CD4-positive, alpha-beta T cell treated with Interleukin-15 for 4 hours (primary cell): Measurements from ENCODE around the gene SLC18A3.

Experiments used
- DNase-seq: peaks from one replicate; pipeline ENCODE4 v3.0.0-alpha.2; 2020; ENCODE audit warnings: low spot score

The SLC18A3 gene

GRCh38 chr10:49610114-49610457 lies at the start of gene SLC18A3:
SLC18A3 (plus strand) TSS chr10:49610310; CDS start chr10:49610741, 431 bp downstream.
- DNase-seq: no peak

- no peak for DNase-seq
Measured at GRCh38 chr10:49560526-49560925, 49.6 kb upstream of the SLC18A3 start.

GRCh38 chr10:49562893-49563292 lies 47.2 kb upstream of the SLC18A3 start:
- no peak for DNase-seq

GRCh38 chr10:49564461-49565009 lies 45.6 kb upstream of the SLC18A3 start:
- no peak for DNase-seq

GRCh38 chr10:49567810-49568209 lies 42.3 kb upstream of the SLC18A3 start:
- no peak for DNase-seq

GRCh38 chr10:49568235-49568634 lies 41.9 kb upstream of the SLC18A3 start:
- no peak for DNase-seq

- no peak for DNase-seq
Measured at GRCh38 chr10:49569031-49569631, 41.0 kb upstream of the SLC18A3 start.

- DNase-seq: no peak
Measured at GRCh38 chr10:49571388-49571787, 38.7 kb upstream of the SLC18A3 start.

- no peak for DNase-seq
Measured at GRCh38 chr10:49572594-49573114, 37.5 kb upstream of the SLC18A3 start.

- no peak for DNase-seq
Measured at GRCh38 chr10:49575489-49576072, 34.5 kb upstream of the SLC18A3 start.

- no peak for DNase-seq
Measured at GRCh38 chr10:49577182-49577925, 32.8 kb upstream of the SLC18A3 start.

- DNase-seq: no peak
Measured at GRCh38 chr10:49578392-49578791, 31.7 kb upstream of the SLC18A3 start.

- DNase-seq: no peak
Measured at GRCh38 chr10:49579621-49580020, 30.5 kb upstream of the SLC18A3 start.

GRCh38 chr10:49585387-49585786 lies 24.7 kb upstream of the SLC18A3 start:
- DNase-seq: no peak

- no peak for DNase-seq
Measured at GRCh38 chr10:49587981-49588380, 22.1 kb upstream of the SLC18A3 start.

- DNase-seq: peak; percentile 46
Measured at GRCh38 chr10:49592726-49593563, 17.2 kb upstream of the SLC18A3 start.

- no peak for DNase-seq
Measured at GRCh38 chr10:49593564-49593875, 16.6 kb upstream of the SLC18A3 start.

- no peak for DNase-seq
Measured at GRCh38 chr10:49593998-49594397, 16.1 kb upstream of the SLC18A3 start.

- peak; percentile 20 for DNase-seq
Measured at GRCh38 chr10:49594594-49594993, 15.5 kb upstream of the SLC18A3 start.

GRCh38 chr10:49595003-49595712 lies 15.0 kb upstream of the SLC18A3 start:
- no peak for DNase-seq

GRCh38 chr10:49595713-49596492 lies 14.2 kb upstream of the SLC18A3 start:
- DNase-seq: no peak
